Esophagus muscularis mucosa (tissue), 3 donors: ENCODE results near the gene C17orf78.

Source experiments
- POLR2A ChIP-seq: fragments of 450-650 bp; IDR thresholded peaks from one replicate; pipeline ENCODE4 v1.6.1; 2017; ENCODE audit warnings: antibody characterized with exemption, moderate library complexity, mild to moderate bottlenecking, low read depth
- TF ChIP-seq, protein P1 (sequence below), 3 experiments: fragments of 200-600 bp in 2 of 3; fragments of 450-650 bp in 1 of 3; sonication (generic) in 2 of 3; IDR thresholded peaks; one replicate each; pipeline ENCODE4 v1.5.1; 2017 to 2019; ENCODE audit warnings: antibody characterized with exemption in 3 of 3, mild to moderate bottlenecking in 2 of 3, moderate library complexity in 1 of 3

DNA sequence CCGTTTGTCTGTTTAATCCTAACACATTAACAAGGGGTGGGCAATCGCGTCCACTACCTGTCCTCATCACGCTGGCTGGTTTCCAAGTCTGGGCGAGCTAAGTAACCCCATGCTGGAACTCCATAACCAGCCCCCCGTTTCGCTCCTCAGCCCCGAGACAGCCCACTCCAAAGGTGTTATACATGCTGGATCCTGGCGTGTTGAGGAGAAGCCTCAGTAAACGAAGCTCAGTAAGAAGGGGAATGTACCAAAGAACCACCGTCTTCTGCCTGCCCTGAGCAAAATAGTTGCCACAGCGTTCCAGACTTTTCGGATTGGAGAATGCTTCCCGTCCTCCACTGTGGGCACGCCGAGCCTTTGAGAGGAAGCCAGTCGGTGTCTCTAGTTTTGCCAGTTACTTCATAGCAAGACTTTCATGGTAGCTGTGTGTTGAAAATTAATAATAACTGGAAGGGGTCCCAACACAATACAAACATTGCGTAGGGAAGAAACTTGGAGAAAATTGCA, 16.1 kb upstream of the C17orf78 start:
- TF ChIP-seq, protein P1, sequence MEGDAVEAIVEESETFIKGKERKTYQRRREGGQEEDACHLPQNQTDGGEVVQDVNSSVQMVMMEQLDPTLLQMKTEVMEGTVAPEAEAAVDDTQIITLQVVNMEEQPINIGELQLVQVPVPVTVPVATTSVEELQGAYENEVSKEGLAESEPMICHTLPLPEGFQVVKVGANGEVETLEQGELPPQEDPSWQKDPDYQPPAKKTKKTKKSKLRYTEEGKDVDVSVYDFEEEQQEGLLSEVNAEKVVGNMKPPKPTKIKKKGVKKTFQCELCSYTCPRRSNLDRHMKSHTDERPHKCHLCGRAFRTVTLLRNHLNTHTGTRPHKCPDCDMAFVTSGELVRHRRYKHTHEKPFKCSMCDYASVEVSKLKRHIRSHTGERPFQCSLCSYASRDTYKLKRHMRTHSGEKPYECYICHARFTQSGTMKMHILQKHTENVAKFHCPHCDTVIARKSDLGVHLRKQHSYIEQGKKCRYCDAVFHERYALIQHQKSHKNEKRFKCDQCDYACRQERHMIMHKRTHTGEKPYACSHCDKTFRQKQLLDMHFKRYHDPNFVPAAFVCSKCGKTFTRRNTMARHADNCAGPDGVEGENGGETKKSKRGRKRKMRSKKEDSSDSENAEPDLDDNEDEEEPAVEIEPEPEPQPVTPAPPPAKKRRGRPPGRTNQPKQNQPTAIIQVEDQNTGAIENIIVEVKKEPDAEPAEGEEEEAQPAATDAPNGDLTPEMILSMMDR (IDR thresholded peaks at IDR 0.05): no peak
- no peak for TF ChIP-seq POLR2A
